Type B pancreatic cell (in vitro differentiated cells): ENCODE results near the gene TNFRSF18. TPM values are rescaled to one million over a fixed set of nuclear protein-coding genes. Genes with fewer than 3 reads are reported as not detected.

Source experiments
- DNase-seq: peaks from one replicate; pipeline ENCODE4 v3.0.0; 2021; ENCODE audit warnings: mixed read lengths; ENCODE audit not compliant: unreplicated experiment; ENCODE audit errors: extremely low spot score
- H3K27ac Mint-ChIP-seq: 2 replicates; pipeline ENCODE4 v1.8.0; 2021; ENCODE audit warnings: mild to moderate bottlenecking, mixed read lengths
- H3K27me3 Mint-ChIP-seq: 2 replicates; pipeline ENCODE4 v1.8.0; 2021; ENCODE audit warnings: mixed read lengths
- H3K36me3 Mint-ChIP-seq: 2 replicates; pipeline ENCODE4 v1.8.0; 2021; ENCODE audit warnings: mixed read lengths
- H3K4me1 Mint-ChIP-seq: one replicate; pipeline ENCODE4 v1.8.0; 2021; ENCODE audit warnings: mixed read lengths; ENCODE audit not compliant: unreplicated experiment
- H3K4me3 Mint-ChIP-seq: 2 replicates; pipeline ENCODE4 v1.8.0; 2021; ENCODE audit warnings: mild to moderate bottlenecking, mixed read lengths
- H3K9me3 Mint-ChIP-seq: 2 replicates; pipeline ENCODE4 v1.8.0; 2021; ENCODE audit warnings: mixed read lengths
- CTCF ChIP-seq: fragments of 200-600 bp; sonication (generic); conservative IDR thresholded peaks from 2 replicates; pipeline ENCODE4 v1.5.0; 2021; ENCODE audit warnings: antibody characterized with exemption, mild to moderate bottlenecking
- total RNA-seq: library from RNA; stranded (reverse); gene quantifications from 2 replicates; pipeline ENCODE4 v1.2.1, GENCODE V29; 2021; ENCODE audit warnings: low replicate concordance

TNFRSF18 gene
- total RNA-seq, 1 donor from 2014 or later: not detected

- Mint-ChIP-seq H3K9me3 (no peaks in the 10 kb centered on the region), H3K27me3 (peaks cover 5% of the 10 kb centered on the region), H3K36me3 (no peaks in the 10 kb centered on the region), H3K4me3 (no peak overlapping the region), H3K4me1 (no peaks in the 10 kb centered on the region), H3K27ac (no peak overlapping the region)
- no peak for DNase-seq
- no peak for TF ChIP-seq CTCF
Measured at GRCh38 chr1:1204425-1204920, 1.9 kb downstream of the TNFRSF18 start.

GRCh38 chr1:1203561-1204424, 2.6 kb downstream of the TNFRSF18 start:
- no peak for DNase-seq
- no peaks in the 10 kb centered on the region for H3K9me3 Mint-ChIP-seq
- TF ChIP-seq CTCF: no peak
- no peaks in the 10 kb centered on the region for H3K36me3 Mint-ChIP-seq
- H3K4me3 Mint-ChIP-seq: no peak overlapping the region
- peaks cover 5% of the 10 kb centered on the region for H3K27me3 Mint-ChIP-seq
- no peak overlapping the region for H3K27ac Mint-ChIP-seq
- no peaks in the 10 kb centered on the region for H3K4me1 Mint-ChIP-seq

GRCh38 chr1:1202831-1203560, 3.4 kb downstream of the TNFRSF18 start:
- Mint-ChIP-seq H3K27me3 (peaks cover 5% of the 10 kb centered on the region), H3K4me3 (no peak overlapping the region), H3K9me3 (no peaks in the 10 kb centered on the region), H3K36me3 (no peaks in the 10 kb centered on the region), H3K27ac (no peak overlapping the region), H3K4me1 (no peaks in the 10 kb centered on the region)
- DNase-seq: no peak
- no peak for TF ChIP-seq CTCF

- Mint-ChIP-seq H3K4me3 (peak overlapping the region; percentile 63), H3K9me3 (no peaks in the 10 kb centered on the region), H3K4me1 (no peaks in the 10 kb centered on the region), H3K36me3 (no peaks in the 10 kb centered on the region), H3K27me3 (no peaks in the 10 kb centered on the region), H3K27ac (no peak overlapping the region)
- no peak for TF ChIP-seq CTCF
- DNase-seq: no peak
Measured at GRCh38 chr1:1200876-1201810, 5.2 kb downstream of the TNFRSF18 start.
